ENCODE measurements around the gene CARNS1. TPM values are rescaled to one million over a fixed set of nuclear protein-coding genes. Genes with fewer than 3 reads are reported as not detected.

Gene CARNS1
- total and polyA plus RNA-seq, 9 of the 15 experiments (the other 6 are each of a cell fraction or from before 2014, with no cell fraction given), result 0.01 to 0.18 (median 0.06) TPM; not detected in 3

- TF ChIP-seq RBM14 (IDR thresholded peaks at IDR 0.05; ENCODE audit: borderline replicate concordance, insufficient read depth, low read depth, low read length), result no peak
- TF ChIP-seq, protein P1, sequence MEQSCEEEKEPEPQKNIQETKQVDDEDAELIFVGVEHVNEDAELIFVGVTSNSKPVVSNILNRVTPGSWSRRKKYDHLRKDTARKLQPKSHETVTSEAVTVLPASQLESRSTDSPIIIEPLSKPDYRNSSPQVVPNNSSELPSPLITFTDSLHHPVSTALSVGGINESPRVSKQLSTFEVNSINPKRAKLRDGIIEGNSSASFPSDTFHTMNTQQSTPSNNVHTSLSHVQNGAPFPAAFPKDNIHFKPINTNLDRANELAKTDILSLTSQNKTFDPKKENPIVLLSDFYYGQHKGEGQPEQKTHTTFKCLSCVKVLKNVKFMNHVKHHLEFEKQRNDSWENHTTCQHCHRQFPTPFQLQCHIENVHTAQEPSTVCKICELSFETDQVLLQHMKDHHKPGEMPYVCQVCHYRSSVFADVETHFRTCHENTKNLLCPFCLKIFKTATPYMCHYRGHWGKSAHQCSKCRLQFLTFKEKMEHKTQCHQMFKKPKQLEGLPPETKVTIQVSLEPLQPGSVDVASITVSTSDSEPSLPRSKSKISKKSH (CRISPR knock-in tag; IDR thresholded peaks at IDR 0.05), result no peak
- no peak for TF ChIP-seq MXD1 (CRISPR knock-in tag; IDR thresholded peaks at IDR 0.05; ENCODE audit: borderline replicate concordance, poor library complexity, severe bottlenecking)
- TF ChIP-seq SIN3A (IDR thresholded peaks at IDR 0.05; ENCODE audit: borderline replicate concordance in 2 of 2, control insufficient read depth in 1 of 2, low read depth in 2 of 2, low read length in 2 of 2), result peak; percentile 39 to 44; a peak in 1 of 4 replicates
- no peak for TF ChIP-seq IFI16 (CRISPR knock-in tag; IDR thresholded peaks at IDR 0.05)
- TF ChIP-seq ZKSCAN3 (CRISPR knock-in tag; IDR thresholded peaks at IDR 0.05), result no peak
- TF ChIP-seq, protein P2, sequence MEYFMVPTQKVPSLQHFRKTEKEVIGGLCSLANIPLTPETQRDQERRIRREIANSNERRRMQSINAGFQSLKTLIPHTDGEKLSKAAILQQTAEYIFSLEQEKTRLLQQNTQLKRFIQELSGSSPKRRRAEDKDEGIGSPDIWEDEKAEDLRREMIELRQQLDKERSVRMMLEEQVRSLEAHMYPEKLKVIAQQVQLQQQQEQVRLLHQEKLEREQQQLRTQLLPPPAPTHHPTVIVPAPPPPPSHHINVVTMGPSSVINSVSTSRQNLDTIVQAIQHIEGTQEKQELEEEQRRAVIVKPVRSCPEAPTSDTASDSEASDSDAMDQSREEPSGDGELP (CRISPR knock-in tag; IDR thresholded peaks at IDR 0.05; ENCODE audit: borderline replicate concordance), result peak; percentile 93
Observed at GRCh38 chr11:67397536-67397935, 17.9 kb upstream of the CARNS1 start (continued).

Measured in K562 (cell line).